Type B pancreatic cell (in vitro differentiated cells): ENCODE results near the gene CRAT. TPM values are rescaled to one million over a fixed set of nuclear protein-coding genes. Genes with fewer than 3 reads are reported as not detected.

Source experiments
- DNase-seq: peaks from one replicate; pipeline ENCODE4 v3.0.0; 2021; ENCODE audit warnings: mixed read lengths; ENCODE audit not compliant: unreplicated experiment; ENCODE audit errors: extremely low spot score
- H3K27ac Mint-ChIP-seq: 2 replicates; pipeline ENCODE4 v1.8.0; 2021; ENCODE audit warnings: mild to moderate bottlenecking, mixed read lengths
- H3K27me3 Mint-ChIP-seq: 2 replicates; pipeline ENCODE4 v1.8.0; 2021; ENCODE audit warnings: mixed read lengths
- H3K36me3 Mint-ChIP-seq: 2 replicates; pipeline ENCODE4 v1.8.0; 2021; ENCODE audit warnings: mixed read lengths
- H3K4me1 Mint-ChIP-seq: one replicate; pipeline ENCODE4 v1.8.0; 2021; ENCODE audit warnings: mixed read lengths; ENCODE audit not compliant: unreplicated experiment
- H3K4me3 Mint-ChIP-seq: 2 replicates; pipeline ENCODE4 v1.8.0; 2021; ENCODE audit warnings: mild to moderate bottlenecking, mixed read lengths
- H3K9me3 Mint-ChIP-seq: 2 replicates; pipeline ENCODE4 v1.8.0; 2021; ENCODE audit warnings: mixed read lengths
- total RNA-seq: library from RNA; stranded (reverse); gene quantifications from 2 replicates; pipeline ENCODE4 v1.2.1, GENCODE V29; 2021; ENCODE audit warnings: low replicate concordance
- TF ChIP-seq, protein P1 (sequence below): fragments of 200-600 bp; sonication (generic); conservative IDR thresholded peaks from 2 replicates; pipeline ENCODE4 v1.5.0; 2021; ENCODE audit warnings: antibody characterized with exemption, mild to moderate bottlenecking

Gene CRAT
- total RNA-seq, 1 donor from 2014 or later: 28.4 TPM

- Mint-ChIP-seq H3K4me1 (peaks cover 31% of the 10 kb centered on the region), H3K4me3 (peak overlapping the region; percentile 31), H3K9me3 (no peaks in the 10 kb centered on the region), H3K27ac (peak overlapping the region; percentile 62), H3K36me3 (peaks cover 9% of the 10 kb centered on the region), H3K27me3 (no peaks in the 10 kb centered on the region)
- DNase-seq: no peak
- TF ChIP-seq, protein P1, sequence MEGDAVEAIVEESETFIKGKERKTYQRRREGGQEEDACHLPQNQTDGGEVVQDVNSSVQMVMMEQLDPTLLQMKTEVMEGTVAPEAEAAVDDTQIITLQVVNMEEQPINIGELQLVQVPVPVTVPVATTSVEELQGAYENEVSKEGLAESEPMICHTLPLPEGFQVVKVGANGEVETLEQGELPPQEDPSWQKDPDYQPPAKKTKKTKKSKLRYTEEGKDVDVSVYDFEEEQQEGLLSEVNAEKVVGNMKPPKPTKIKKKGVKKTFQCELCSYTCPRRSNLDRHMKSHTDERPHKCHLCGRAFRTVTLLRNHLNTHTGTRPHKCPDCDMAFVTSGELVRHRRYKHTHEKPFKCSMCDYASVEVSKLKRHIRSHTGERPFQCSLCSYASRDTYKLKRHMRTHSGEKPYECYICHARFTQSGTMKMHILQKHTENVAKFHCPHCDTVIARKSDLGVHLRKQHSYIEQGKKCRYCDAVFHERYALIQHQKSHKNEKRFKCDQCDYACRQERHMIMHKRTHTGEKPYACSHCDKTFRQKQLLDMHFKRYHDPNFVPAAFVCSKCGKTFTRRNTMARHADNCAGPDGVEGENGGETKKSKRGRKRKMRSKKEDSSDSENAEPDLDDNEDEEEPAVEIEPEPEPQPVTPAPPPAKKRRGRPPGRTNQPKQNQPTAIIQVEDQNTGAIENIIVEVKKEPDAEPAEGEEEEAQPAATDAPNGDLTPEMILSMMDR: no peak
Measured at GRCh38 chr9:129137292-129138143, 26.9 kb upstream of the CRAT start.

DNA sequence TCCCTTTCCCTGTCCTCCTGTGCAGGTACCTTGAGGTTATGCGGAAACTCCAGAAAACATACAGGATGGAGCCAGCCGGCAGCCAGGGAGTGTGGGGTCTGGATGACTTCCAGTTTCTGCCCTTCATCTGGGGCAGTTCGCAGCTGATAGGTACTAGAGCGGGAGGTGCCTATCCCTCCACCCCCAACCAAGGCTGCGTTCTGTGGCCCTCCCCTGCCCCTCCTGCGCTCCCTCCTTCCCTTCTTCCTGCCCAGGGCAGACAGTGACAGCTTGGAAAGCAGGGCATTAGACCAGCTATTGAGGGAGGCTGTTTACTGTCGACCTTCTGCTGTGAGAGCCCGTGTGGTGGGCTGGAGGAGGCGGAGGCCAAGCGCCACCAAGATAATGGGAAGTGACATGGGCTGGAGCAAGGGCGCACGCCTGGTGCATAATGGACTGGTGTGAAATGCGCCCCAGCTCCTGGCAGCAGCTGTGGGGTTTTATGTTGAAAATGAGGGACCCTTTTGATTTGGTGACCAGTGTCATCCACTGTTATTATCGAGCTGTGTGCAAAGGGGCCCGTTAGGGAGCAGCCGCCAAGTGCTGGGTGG is 25.9 kb upstream of the CRAT start:
- TF ChIP-seq, protein P1: no peak
- Mint-ChIP-seq H3K27me3 (no peaks in the 10 kb centered on the region), H3K27ac (no peak overlapping the region), H3K36me3 (peaks cover 14% of the 10 kb centered on the region), H3K4me3 (no peak overlapping the region), H3K9me3 (no peaks in the 10 kb centered on the region), H3K4me1 (peaks cover 35% of the 10 kb centered on the region)
- DNase-seq: no peak

GRCh38 chr9:129135476-129135875 is 24.9 kb upstream of the CRAT start:
- Mint-ChIP-seq H3K36me3 (peaks cover 20% of the 10 kb centered on the region), H3K27ac (peak overlapping the region; percentile 26), H3K9me3 (no peaks in the 10 kb centered on the region), H3K27me3 (no peaks in the 10 kb centered on the region), H3K4me3 (no peak overlapping the region), H3K4me1 (peaks cover 35% of the 10 kb centered on the region)
- TF ChIP-seq, protein P1: no peak
- DNase-seq: no peak

DNA sequence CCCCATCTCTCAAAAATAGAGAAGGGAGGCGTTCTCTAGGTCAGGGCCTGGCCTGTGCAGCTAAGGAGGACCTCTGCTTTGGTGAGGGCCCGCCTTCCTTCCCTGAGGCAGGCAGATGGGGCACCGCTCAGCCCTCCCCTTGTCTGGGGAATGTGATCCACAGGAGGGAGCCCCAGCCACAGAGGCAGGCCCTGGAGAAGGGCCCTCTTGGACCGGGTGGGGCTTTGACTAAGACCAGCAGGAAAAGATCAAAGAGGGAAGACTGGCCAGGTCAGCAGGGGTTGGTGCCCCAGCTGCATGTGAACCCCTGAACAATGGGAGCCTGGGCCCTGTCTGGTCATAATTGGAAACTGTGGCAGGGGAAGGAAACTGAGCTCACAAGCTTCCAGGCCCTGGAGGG is 22.5 kb upstream of the CRAT start:
- Mint-ChIP-seq H3K27me3 (no peaks in the 10 kb centered on the region), H3K27ac (no peak overlapping the region), H3K4me3 (no peak overlapping the region), H3K9me3 (no peaks in the 10 kb centered on the region), H3K4me1 (peaks cover 21% of the 10 kb centered on the region), H3K36me3 (peaks cover 25% of the 10 kb centered on the region)
- DNase-seq: no peak
- TF ChIP-seq, protein P1: no peak

DNA sequence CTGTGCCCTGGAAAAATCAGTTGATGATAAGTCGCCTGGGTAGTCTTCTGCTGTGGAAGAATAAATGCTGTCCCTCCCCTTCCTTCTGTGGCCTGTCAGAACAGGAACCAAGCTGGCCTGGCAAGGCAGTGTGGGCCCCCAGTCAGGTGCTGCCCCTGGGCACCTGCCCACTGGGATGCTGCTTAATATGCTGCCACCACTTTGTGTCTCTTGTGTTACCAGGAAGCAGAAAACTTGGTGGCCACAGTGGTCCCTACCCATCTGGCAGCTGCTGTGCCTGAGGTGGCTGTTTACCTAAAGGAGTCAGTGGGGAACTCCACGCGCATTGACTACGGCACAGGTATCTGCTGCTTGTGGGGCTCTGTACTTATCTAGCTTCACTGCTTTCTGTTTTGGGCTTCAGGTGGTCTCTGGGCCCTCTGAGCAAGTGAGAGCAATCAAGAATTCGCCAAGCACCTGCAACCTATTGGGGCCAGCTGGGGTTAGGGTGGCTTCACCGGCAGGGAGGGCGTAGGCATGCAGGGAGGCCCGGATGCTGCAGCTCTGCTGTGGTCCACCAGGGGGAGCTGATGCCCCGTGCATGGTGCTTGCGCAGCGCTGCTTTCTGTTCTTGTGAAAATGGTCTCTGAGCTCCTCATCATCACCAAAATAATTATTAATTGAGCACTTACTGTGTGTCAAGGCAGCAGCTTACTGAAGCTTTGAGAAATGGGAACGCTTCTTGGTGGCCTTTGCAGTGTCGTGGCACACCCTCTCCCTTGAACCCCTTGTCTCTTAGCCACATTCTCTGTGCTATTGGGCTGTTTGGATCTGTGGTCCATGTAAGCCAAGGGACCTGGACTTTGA is 20.9 kb upstream of the CRAT start:
- no peak overlapping the region for H3K4me3 Mint-ChIP-seq
- H3K4me1 Mint-ChIP-seq: peaks cover 10% of the 10 kb centered on the region
- TF ChIP-seq, protein P1: peak; percentile 98
- DNase-seq: peak; percentile 89
- no peaks in the 10 kb centered on the region for H3K27me3 Mint-ChIP-seq
- no peaks in the 10 kb centered on the region for H3K9me3 Mint-ChIP-seq
- H3K27ac Mint-ChIP-seq: no peak overlapping the region
- H3K36me3 Mint-ChIP-seq: peaks cover 29% of the 10 kb centered on the region
